PC-3 (cell line): ENCODE measurements around the gene SH3BP4. TPM values are rescaled to one million over a fixed set of nuclear protein-coding genes. Genes with fewer than 3 reads are reported as not detected.

Source experiments
- ATAC-seq: fragments of 200-7000 bp; cut with Tn5 transposase; 2 replicates; pipeline ENCODE4 v1.9.1; 2020; ENCODE audit warnings: mild to moderate bottlenecking, moderate library complexity
- BruUV-seq: library from RNA; stranded (reverse); fragments of 400-500 nt; replicated peaks from 2 replicates; lab custom pipeline; 2021; lab: Mats Ljungman, UMichigan
- CTCF ChIA-PET: fragments of 300-600 bp; sonication (Branson Sonifier 250); formaldehyde crosslinking; loops from one replicate; lab custom pipeline; 2022; ENCODE audit warnings: antibody characterized with exemption; lab: Charles Lee
- POLR2A ChIA-PET: fragments of 300-600 bp; sonication (Branson Sonifier 250); formaldehyde crosslinking; loops from one replicate; lab custom pipeline; 2022; ENCODE audit warnings: antibody characterized with exemption; ENCODE audit not compliant: unreplicated experiment; lab: Charles Lee
- DNase-seq: peaks from one replicate; pipeline ENCODE4 v3.0.0-alpha.2; 2015
- H2AFZ ChIP-seq: fragments of 300-600 bp; sonication (generic); 2 replicates; pipeline ENCODE4 v1.6.0; 2016; ENCODE audit warnings: antibody characterized with exemption, low read length
- H3F3A ChIP-seq: fragments of 300-600 bp; sonication (generic); one replicate; pipeline ENCODE4 v1.6.0; 2017; ENCODE audit warnings: antibody characterized with exemption, low read length, control low read depth, mild to moderate bottlenecking; ENCODE audit not compliant: unreplicated experiment
- H3K27ac ChIP-seq: fragments of 300-600 bp; sonication (generic); 2 replicates; pipeline ENCODE4 v1.5.1; 2016; ENCODE audit warnings: mild to moderate bottlenecking, low read length
- H3K27me3 ChIP-seq: fragments of 300-600 bp; sonication (generic); 2 replicates; pipeline ENCODE4 v1.6.1; 2016; ENCODE audit warnings: low read length, mixed read lengths
- H3K36me3 ChIP-seq: fragments of 300-600 bp; sonication (generic); 2 replicates; pipeline ENCODE4 v1.6.1; 2016; ENCODE audit warnings: low read depth, mixed run types, low read length, mixed read lengths
- H3K4me1 ChIP-seq: fragments of 300-600 bp; sonication (generic); 2 replicates; pipeline ENCODE4 v1.5.1; 2016; ENCODE audit warnings: low read length; ENCODE audit not compliant: insufficient read depth
- H3K4me2 ChIP-seq: fragments of 300-600 bp; sonication (generic); 2 replicates; pipeline ENCODE4 v1.6.0; 2016; ENCODE audit warnings: low read length
- H3K4me3 ChIP-seq: fragments of 300-600 bp; sonication (generic); 2 replicates; pipeline ENCODE4 v1.5.1; 2016; ENCODE audit warnings: mild to moderate bottlenecking, low read length, mixed read lengths
- H3K79me2 ChIP-seq: fragments of 300-600 bp; sonication (generic); 2 replicates; pipeline ENCODE4 v1.6.1; 2017; ENCODE audit warnings: low read length, mixed read lengths
- H3K9ac ChIP-seq: fragments of 300-600 bp; sonication (generic); 2 replicates; pipeline ENCODE4 v1.6.0; 2016; ENCODE audit warnings: mild to moderate bottlenecking, low read length
- H3K9me2 ChIP-seq: fragments of 300-600 bp; sonication (generic); replicated peaks from 2 replicates; pipeline ENCODE4 v1.6.1; 2016; ENCODE audit warnings: mixed run types, low read length, mixed read lengths
- H3K9me3 ChIP-seq: fragments of 300-600 bp; sonication (generic); 2 replicates; pipeline ENCODE4 v1.6.1; 2016; ENCODE audit warnings: low read length, mixed read lengths
- H4K20me1 ChIP-seq: fragments of 300-600 bp; sonication (generic); 2 replicates; pipeline ENCODE4 v1.6.1; 2016; ENCODE audit warnings: low read length, mixed read lengths
- EZH2 ChIP-seq: fragments of 300-600 bp; sonication (generic); IDR thresholded peaks from one replicate; pipeline ENCODE4 v1.6.1; 2017; ENCODE audit warnings: antibody characterized with exemption, mild to moderate bottlenecking, low read length; ENCODE audit not compliant: unreplicated experiment
- EZH2phosphoT487 ChIP-seq: fragments of 300-600 bp; sonication (generic); IDR thresholded peaks from 2 replicates; pipeline ENCODE4 v1.6.1; 2018; ENCODE audit warnings: mild to moderate bottlenecking, antibody characterized with exemption, low read length, borderline replicate concordance
- intact Hi-C: fragments of 100-400 bp; cut with micrococcal nuclease; formaldehyde crosslinking; loops from 2 replicates; pipeline ENCODE4 v1.9.0; 2023
- total RNA-seq: library from RNA; depleted of rRNA; stranded (reverse); fragments of >200 nt; gene quantifications from 2 replicates; pipeline ENCODE4 v1.2.3, GENCODE V29; 2014
- TF ChIP-seq, protein P1 (sequence below): fragments of 300-600 bp; sonication (generic); conservative IDR thresholded peaks from 2 replicates; pipeline ENCODE4 v1.5.1; 2017; ENCODE audit warnings: antibody characterized with exemption, low read depth, mild to moderate bottlenecking, low read length

SH3BP4 gene
- total RNA-seq, 1 experiment from 2014 or later: 35.2 TPM

GRCh38 chr2:235084424-235084823 lies 132.6 kb downstream of the SH3BP4 start:
- no peaks in the 10 kb centered on the region for H3K36me3 ChIP-seq
- DNase-seq (no peak), ATAC-seq (no peak)
- no peaks in the 10 kb centered on the region for H3K79me2 ChIP-seq
- H2AFZ ChIP-seq: no peak overlapping the region
- H4K20me1 ChIP-seq: no peaks in the 10 kb centered on the region
- TF ChIP-seq, protein P1, sequence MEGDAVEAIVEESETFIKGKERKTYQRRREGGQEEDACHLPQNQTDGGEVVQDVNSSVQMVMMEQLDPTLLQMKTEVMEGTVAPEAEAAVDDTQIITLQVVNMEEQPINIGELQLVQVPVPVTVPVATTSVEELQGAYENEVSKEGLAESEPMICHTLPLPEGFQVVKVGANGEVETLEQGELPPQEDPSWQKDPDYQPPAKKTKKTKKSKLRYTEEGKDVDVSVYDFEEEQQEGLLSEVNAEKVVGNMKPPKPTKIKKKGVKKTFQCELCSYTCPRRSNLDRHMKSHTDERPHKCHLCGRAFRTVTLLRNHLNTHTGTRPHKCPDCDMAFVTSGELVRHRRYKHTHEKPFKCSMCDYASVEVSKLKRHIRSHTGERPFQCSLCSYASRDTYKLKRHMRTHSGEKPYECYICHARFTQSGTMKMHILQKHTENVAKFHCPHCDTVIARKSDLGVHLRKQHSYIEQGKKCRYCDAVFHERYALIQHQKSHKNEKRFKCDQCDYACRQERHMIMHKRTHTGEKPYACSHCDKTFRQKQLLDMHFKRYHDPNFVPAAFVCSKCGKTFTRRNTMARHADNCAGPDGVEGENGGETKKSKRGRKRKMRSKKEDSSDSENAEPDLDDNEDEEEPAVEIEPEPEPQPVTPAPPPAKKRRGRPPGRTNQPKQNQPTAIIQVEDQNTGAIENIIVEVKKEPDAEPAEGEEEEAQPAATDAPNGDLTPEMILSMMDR: no peak
- TF ChIP-seq EZH2: no peak
- H3K4me3 ChIP-seq: no peak overlapping the region
- no peak overlapping the region for H3K4me2 ChIP-seq
- ChIA-PET CTCF (no interaction called here), POLR2A (no interaction called here)
- no TSS peak for BruUV-seq
- H3K9me3 ChIP-seq: no peaks in the 10 kb centered on the region
- no peaks in the 10 kb centered on the region for H3K27me3 ChIP-seq
- H3K4me1 ChIP-seq: peaks cover 13% of the 10 kb centered on the region
- no peak overlapping the region for H3K9ac ChIP-seq
- no peaks in the 10 kb centered on the region for H3F3A ChIP-seq
- H3K9me2 ChIP-seq: no peaks in the 10 kb centered on the region
- intact Hi-C loops: no loop called here
- no peak overlapping the region for H3K27ac ChIP-seq

DNA sequence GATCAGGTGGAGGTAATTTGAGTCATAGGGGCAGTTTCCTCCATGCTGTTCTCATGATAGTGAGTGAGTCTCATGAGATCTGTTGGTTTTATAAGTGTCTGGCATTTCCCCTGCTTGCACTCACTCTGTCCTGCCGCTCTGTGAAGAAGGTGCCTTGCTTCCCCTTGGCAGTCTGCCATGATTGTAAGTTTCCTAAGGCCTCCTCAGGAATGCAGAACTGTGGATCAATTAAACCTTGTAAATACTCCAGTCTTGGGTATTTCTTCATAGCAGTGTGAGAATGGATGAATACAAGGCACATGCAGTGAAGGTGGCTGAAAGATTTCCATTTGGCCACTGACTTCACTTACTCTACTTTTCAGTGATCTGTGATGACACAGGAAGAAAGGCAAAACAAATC lies 133.7 kb downstream of the SH3BP4 start:
- H3K9me3 ChIP-seq: no peaks in the 10 kb centered on the region
- intact Hi-C loops: no loop called here
- TF ChIP-seq, protein P1: no peak
- no peak for TF ChIP-seq EZH2
- no peak for TF ChIP-seq EZH2phosphoT487
- ATAC-seq: no peak
- no peak overlapping the region for H3K9ac ChIP-seq
- H3K79me2 ChIP-seq: no peaks in the 10 kb centered on the region
- CTCF ChIA-PET: no interaction called here
- peaks cover 2% of the 10 kb centered on the region for H3K4me1 ChIP-seq
- no peaks in the 10 kb centered on the region for H3K36me3 ChIP-seq
- no peaks in the 10 kb centered on the region for H4K20me1 ChIP-seq
- DNase-seq: no peak
- H3K27me3 ChIP-seq: no peaks in the 10 kb centered on the region
- H3K27ac ChIP-seq: no peak overlapping the region
- no peaks in the 10 kb centered on the region for H3F3A ChIP-seq
- no TSS peak for BruUV-seq
- H3K9me2 ChIP-seq: no peaks in the 10 kb centered on the region
- H2AFZ ChIP-seq: no peak overlapping the region
- POLR2A ChIA-PET: no interaction called here
- H3K4me2 ChIP-seq: no peak overlapping the region
- H3K4me3 ChIP-seq: no peak overlapping the region

GRCh38 chr2:235086481-235087184 lies 134.8 kb downstream of the SH3BP4 start:
- DNase-seq (no peak), ATAC-seq (no peak)
- Histone ChIP-seq H3F3A (no peaks in the 10 kb centered on the region), H3K36me3 (no peaks in the 10 kb centered on the region), H3K9me2 (no peaks in the 10 kb centered on the region), H3K27ac (no peak overlapping the region), H3K9me3 (no peaks in the 10 kb centered on the region), H3K9ac (no peak overlapping the region), H3K79me2 (no peaks in the 10 kb centered on the region), H4K20me1 (no peaks in the 10 kb centered on the region), H3K4me1 (no peaks in the 10 kb centered on the region), H3K27me3 (no peaks in the 10 kb centered on the region), H3K4me2 (no peak overlapping the region), H2AFZ (no peak overlapping the region), H3K4me3 (no peak overlapping the region)
- TF ChIP-seq EZH2phosphoT487: no peak
- no peak for TF ChIP-seq EZH2
- TF ChIP-seq, protein P1: no peak
- intact Hi-C loops: no loop called here
- BruUV-seq: no TSS peak
- ChIA-PET POLR2A (no interaction called here), CTCF (no interaction called here)
